ENCODE data around the gene ZNF479.
"Not testable (repeated sequence)": the region's sequence is repeated elsewhere in the genome, so short reads cannot be mapped to it uniquely, and the experiment has no call there.

ZNF479 gene

GRCh38 chr7:57132336-57132735, at the start of gene ZNF479:
Gene ZNF479 (minus strand): TSS chr7:57132436. CDS start chr7:57132324, 112 bp downstream.
- in situ Hi-C loops (cut with HindIII; ENCODE audit: low sequenced_read_pairs): not testable (repeated sequence)

- in situ Hi-C loops (cut with HindIII; ENCODE audit: low sequenced_read_pairs): no loop called here
Measured at GRCh38 chr7:57182031-57182430, 49.8 kb upstream of the ZNF479 start.

- in situ Hi-C loops (cut with HindIII; ENCODE audit: low sequenced_read_pairs): no loop called here
Measured at GRCh38 chr7:57181281-57181680, 49.0 kb upstream of the ZNF479 start.

GRCh38 chr7:57179776-57180415, 47.7 kb upstream of the ZNF479 start:
- in situ Hi-C loops (cut with HindIII; ENCODE audit: low sequenced_read_pairs): no loop called here

GRCh38 chr7:57178768-57179139, 46.5 kb upstream of the ZNF479 start:
- in situ Hi-C loops (cut with HindIII; ENCODE audit: low sequenced_read_pairs): no loop called here

- in situ Hi-C loops (cut with HindIII; ENCODE audit: low sequenced_read_pairs): no loop called here
Measured at GRCh38 chr7:57177856-57178767, 45.9 kb upstream of the ZNF479 start.

- in situ Hi-C loops (cut with HindIII; ENCODE audit: low sequenced_read_pairs): no loop called here
Measured at GRCh38 chr7:57176928-57177635, 44.8 kb upstream of the ZNF479 start.

GRCh38 chr7:57165285-57165899, 33.2 kb upstream of the ZNF479 start:
- in situ Hi-C loops (cut with HindIII; ENCODE audit: low sequenced_read_pairs): no loop called here

- in situ Hi-C loops (cut with HindIII; ENCODE audit: low sequenced_read_pairs): not testable (repeated sequence)
Measured at GRCh38 chr7:57120123-57120784, 12.0 kb downstream of the ZNF479 start.
